ENCODE data around the gene TRMT1.

TRMT1 gene

GRCh38 chr19:13078897-13079541 lies 37.5 kb downstream of the TRMT1 start:
- TF ChIP-seq CTCF (IDR thresholded peaks at IDR 0.05; ENCODE audit: low read depth, low read length, missing control alignments), result no peak
- DNase-seq (ENCODE audit: low read depth), result no peak
- no peak overlapping the region for H3K4me3 ChIP-seq (ENCODE audit: low read depth, low read length)

- TF ChIP-seq CTCF (IDR thresholded peaks at IDR 0.05; ENCODE audit: low read depth, low read length, missing control alignments), result no peak
- no peak overlapping the region for H3K4me3 ChIP-seq (ENCODE audit: low read depth, low read length)
- no peak for DNase-seq (ENCODE audit: low read depth)
Observed at GRCh38 chr19:13078381-13078780, 38.2 kb downstream of the TRMT1 start.

GRCh38 chr19:13077240-13077639 lies 39.3 kb downstream of the TRMT1 start:
- H3K4me3 ChIP-seq (ENCODE audit: low read depth, low read length), result no peak overlapping the region
- DNase-seq (ENCODE audit: low read depth), result no peak
- TF ChIP-seq CTCF (IDR thresholded peaks at IDR 0.05; ENCODE audit: low read depth, low read length, missing control alignments), result no peak

GRCh38 chr19:13076787-13077186 lies 39.8 kb downstream of the TRMT1 start:
- TF ChIP-seq CTCF (IDR thresholded peaks at IDR 0.05; ENCODE audit: low read depth, low read length, missing control alignments), result no peak
- H3K4me3 ChIP-seq (ENCODE audit: low read depth, low read length), result no peak overlapping the region
- DNase-seq (ENCODE audit: low read depth), result no peak

- no peak for TF ChIP-seq CTCF (IDR thresholded peaks at IDR 0.05; ENCODE audit: low read depth, low read length, missing control alignments)
- DNase-seq (ENCODE audit: low read depth), result no peak
- H3K4me3 ChIP-seq (ENCODE audit: low read depth, low read length), result no peak overlapping the region
Observed at GRCh38 chr19:13076320-13076719, 40.2 kb downstream of the TRMT1 start.

GRCh38 chr19:13074378-13074777 lies 42.2 kb downstream of the TRMT1 start:
- DNase-seq (ENCODE audit: low read depth), result no peak
- no peak overlapping the region for H3K4me3 ChIP-seq (ENCODE audit: low read depth, low read length)
- no peak for TF ChIP-seq CTCF (IDR thresholded peaks at IDR 0.05; ENCODE audit: low read depth, low read length, missing control alignments)

- TF ChIP-seq CTCF (IDR thresholded peaks at IDR 0.05; ENCODE audit: low read depth, low read length, missing control alignments), result no peak
- no peak overlapping the region for H3K4me3 ChIP-seq (ENCODE audit: low read depth, low read length)
- DNase-seq (ENCODE audit: low read depth), result no peak
Observed at GRCh38 chr19:13073263-13073662, 43.3 kb downstream of the TRMT1 start.

All from GM12864 (cell line).